Stimulated activated naive CD4-positive, alpha-beta T cell (primary cell): ENCODE measurements around the gene SLC9A1.
A peak's percentile ranks its signal among the peaks of the same experiment; 100 is the strongest.

Source experiments
- DNase-seq, 6 experiments: peaks; one replicate each; lab custom pipeline; 2025; lab: John Stamatoyannopoulos, UW

Gene SLC9A1

GRCh38 chr1:27150641-27151040 is 4.3 kb downstream of the SLC9A1 start:
- DNase-seq, result no peak

GRCh38 chr1:27150183-27150582 is 4.7 kb downstream of the SLC9A1 start:
- DNase-seq, result no peak

GRCh38 chr1:27149762-27150113 is 5.2 kb downstream of the SLC9A1 start:
- no peak for DNase-seq

- DNase-seq, result no peak
Measured at GRCh38 chr1:27149084-27149761, 5.7 kb downstream of the SLC9A1 start.

- no peak for DNase-seq
Measured at GRCh38 chr1:27148591-27148990, 6.3 kb downstream of the SLC9A1 start.

GRCh38 chr1:27147842-27148518 is 6.9 kb downstream of the SLC9A1 start:
- DNase-seq, result no peak

GRCh38 chr1:27145934-27146354 is 9.0 kb downstream of the SLC9A1 start:
- DNase-seq, result no peak

GRCh38 chr1:27144920-27145661 is 9.8 kb downstream of the SLC9A1 start:
- DNase-seq, result no peak

GRCh38 chr1:27144049-27144748 is 10.7 kb downstream of the SLC9A1 start:
- no peak for DNase-seq

- no peak for DNase-seq
Measured at GRCh38 chr1:27143401-27143800, 11.5 kb downstream of the SLC9A1 start.

GRCh38 chr1:27142464-27142863 is 12.5 kb downstream of the SLC9A1 start:
- peak in 3 of 6 experiments; percentile 8 to 26 (median 13) for DNase-seq

GRCh38 chr1:27141266-27142003 is 13.5 kb downstream of the SLC9A1 start:
- DNase-seq, result no peak

- no peak for DNase-seq
Measured at GRCh38 chr1:27139980-27140379, 14.9 kb downstream of the SLC9A1 start.

GRCh38 chr1:27138927-27139326 is 16.0 kb downstream of the SLC9A1 start:
- DNase-seq, result no peak

- no peak for DNase-seq
Measured at GRCh38 chr1:27138368-27138767, 16.6 kb downstream of the SLC9A1 start.

GRCh38 chr1:27137544-27138075 is 17.3 kb downstream of the SLC9A1 start:
- DNase-seq, result no peak

- DNase-seq, result peak; percentile 43 to 91 (median 71)
Measured at GRCh38 chr1:27136998-27137542, 17.9 kb downstream of the SLC9A1 start.

- DNase-seq, result no peak
Measured at GRCh38 chr1:27136236-27136551, 18.7 kb downstream of the SLC9A1 start.

- no peak for DNase-seq
Measured at GRCh38 chr1:27135541-27136235, 19.2 kb downstream of the SLC9A1 start.

GRCh38 chr1:27133991-27134390 is 20.9 kb downstream of the SLC9A1 start:
- DNase-seq, result no peak

GRCh38 chr1:27133158-27133557 is 21.8 kb downstream of the SLC9A1 start:
- no peak for DNase-seq
